Thymus (tissue), 11 donors: ENCODE results near the gene L3MBTL1. TPM values are rescaled to one million over a fixed set of nuclear protein-coding genes. Genes with fewer than 3 reads are reported as not detected.

Source experiments
- DNase-seq, 9 donors: peaks; one replicate each; pipeline ENCODE4 v3.0.0-alpha.2; 2013; ENCODE audit warnings: low spot score in 9 of 9, low read depth in 6 of 9, missing footprints in 1 of 9
- H3K27ac ChIP-seq, 2 donors: one replicate each; pipeline ENCODE4 v1.5.1; 2013; ENCODE audit warnings: control low read depth in 1 of 2, low read depth in 1 of 2, low read length in 1 of 2, mild to moderate bottlenecking in 1 of 2, moderate library complexity in 1 of 2
- H3K27me3 ChIP-seq, 2 donors: one replicate each; pipeline ENCODE4 v1.5.1; 2013; ENCODE audit warnings: low read length in 1 of 2; ENCODE audit not compliant: control insufficient read depth in 2 of 2, insufficient read depth in 1 of 2
- H3K36me3 ChIP-seq, 2 donors: one replicate each; pipeline ENCODE4 v1.5.1; 2013; ENCODE audit warnings: low read length in 1 of 2, mild to moderate bottlenecking in 1 of 2, moderate library complexity in 1 of 2; ENCODE audit not compliant: control insufficient read depth in 2 of 2, insufficient read depth in 2 of 2
- H3K4me1 ChIP-seq, 2 donors: one replicate each; pipeline ENCODE4 v1.5.1; 2013; ENCODE audit warnings: low read length in 2 of 2; ENCODE audit not compliant: control insufficient read depth in 2 of 2, insufficient read depth in 2 of 2
- H3K4me3 ChIP-seq, 2 donors: one replicate each; pipeline ENCODE4 v1.5.1; 2013; ENCODE audit warnings: low read length in 2 of 2, control low read depth in 1 of 2, mild to moderate bottlenecking in 1 of 2
- H3K9me3 ChIP-seq, 2 donors: one replicate each; pipeline ENCODE4 v1.5.1; 2013; ENCODE audit warnings: low read length in 1 of 2, mild to moderate bottlenecking in 1 of 2; ENCODE audit not compliant: control insufficient read depth in 2 of 2, insufficient read depth in 1 of 2
- WGBS: extraction: QIAGEN DNeasy Blood & Tissue Kit; methylation state at CpG from one replicate; pipeline ENCODE4 v1.1.7; 2013; 5-methylcytosine and 5-hydroxymethylcytosine counted together
- polyA plus RNA-seq: library from polyadenylated mRNA; stranded (reverse); fragments of 200-250 nt; gene quantifications from one replicate; pipeline ENCODE4 v1.2.3, GENCODE V29; 2013
- total RNA-seq: library from RNA; stranded (reverse); fragments of 120-200 nt; gene quantifications from one replicate; pipeline ENCODE4 v1.2.4, GENCODE V29; 2013
- donor health status: healthy.

The L3MBTL1 gene
- total and polyA plus RNA-seq, 2 donors = 3.7 to 13.5 TPM

- DNase-seq = no peak
These were observed 7.1 kb downstream of the L3MBTL1 start for GRCh38 chr20:43514648-43514999.

GRCh38 chr20:43515628-43516027, 8.1 kb downstream of the L3MBTL1 start:
- Histone ChIP-seq H3K27ac (no peak overlapping the region), H3K4me3 (no peak overlapping the region), H3K4me1 (peaks cover 0 to 4% of the 10 kb centered on the region in 2 donors), H3K36me3 (no peaks in the 10 kb centered on the region), H3K27me3 (peaks cover 0 to 3% of the 10 kb centered on the region in 2 donors), H3K9me3 (no peaks in the 10 kb centered on the region)
- DNase-seq = no peak
- WGBS = over 99% methylated on average over 2 of the region's 2 CpGs

More at GRCh38 chr20:43514648-43514999, 7.1 kb downstream of the L3MBTL1 start:
- 53% methylated on average over 27 of the region's 27 CpGs for WGBS
- Histone ChIP-seq H3K4me1 (peaks cover 0 to 4% of the 10 kb centered on the region in 2 donors), H3K36me3 (no peaks in the 10 kb centered on the region), H3K9me3 (no peaks in the 10 kb centered on the region), H3K27ac (peak overlapping the region in 1 of 2 donors; percentile 53), H3K27me3 (peaks cover 3% of the 10 kb centered on the region in 2 donors), H3K4me3 (peak overlapping the region; percentile 49 to 61)

- Histone ChIP-seq H3K27me3 (no peaks in the 10 kb centered on the region), H3K9me3 (no peaks in the 10 kb centered on the region), H3K4me3 (no peak overlapping the region), H3K4me1 (peaks cover 0 to 4% of the 10 kb centered on the region in 2 donors), H3K27ac (no peak overlapping the region), H3K36me3 (no peaks in the 10 kb centered on the region)
- 100% methylated on average over 1 of the region's 1 CpG for WGBS
- no peak for DNase-seq
These were observed 8.8 kb downstream of the L3MBTL1 start for GRCh38 chr20:43516251-43516824.

- DNase-seq = no peak
- Histone ChIP-seq H3K4me3 (no peak overlapping the region), H3K9me3 (no peaks in the 10 kb centered on the region), H3K27ac (no peak overlapping the region), H3K4me1 (peaks cover 0 to 2% of the 10 kb centered on the region in 2 donors), H3K27me3 (no peaks in the 10 kb centered on the region), H3K36me3 (no peaks in the 10 kb centered on the region)
- 100% methylated on average over 1 of the region's 1 CpG for WGBS
These were observed 12.7 kb downstream of the L3MBTL1 start for GRCh38 chr20:43520074-43520630.

GRCh38 chr20:43525021-43525420, 17.5 kb downstream of the L3MBTL1 start:
- H3K27me3 ChIP-seq = no peaks in the 10 kb centered on the region
- peaks cover 0 to 2% of the 10 kb centered on the region in 2 donors for H3K36me3 ChIP-seq
- H3K4me3 ChIP-seq = no peak overlapping the region
- H3K9me3 ChIP-seq = no peaks in the 10 kb centered on the region
- H3K4me1 ChIP-seq = no peaks in the 10 kb centered on the region
- WGBS = 87% methylated on average over 5 of the region's 5 CpGs
- no peak for DNase-seq
- no peak overlapping the region for H3K27ac ChIP-seq

- H3K27me3 ChIP-seq = no peaks in the 10 kb centered on the region
- no peaks in the 10 kb centered on the region for H3K9me3 ChIP-seq
- no peak overlapping the region for H3K27ac ChIP-seq
- 87% methylated on average over 8 of the region's 8 CpGs for WGBS
- no peaks in the 10 kb centered on the region for H3K4me1 ChIP-seq
- no peak for DNase-seq
- H3K36me3 ChIP-seq = peaks cover 0 to 4% of the 10 kb centered on the region in 2 donors
- H3K4me3 ChIP-seq = no peak overlapping the region
These were observed 20.9 kb downstream of the L3MBTL1 start for GRCh38 chr20:43528258-43528875.

GRCh38 chr20:43529051-43529450, 21.6 kb downstream of the L3MBTL1 start:
- H3K4me1 ChIP-seq = no peaks in the 10 kb centered on the region
- H3K27ac ChIP-seq = no peak overlapping the region
- no peak for DNase-seq
- H3K36me3 ChIP-seq = peaks cover 0 to 4% of the 10 kb centered on the region in 2 donors
- no peak overlapping the region for H3K4me3 ChIP-seq
- no peaks in the 10 kb centered on the region for H3K27me3 ChIP-seq
- H3K9me3 ChIP-seq = no peaks in the 10 kb centered on the region
- WGBS = 96% methylated on average over 5 of the region's 5 CpGs

GRCh38 chr20:43529457-43530153, 22.1 kb downstream of the L3MBTL1 start:
- WGBS = 94% methylated on average over 3 of the region's 3 CpGs

More at GRCh38 chr20:43529457-43530153, 22.1 kb downstream of the L3MBTL1 start:
- no peak for DNase-seq
- Histone ChIP-seq H3K4me3 (no peak overlapping the region), H3K9me3 (no peaks in the 10 kb centered on the region), H3K27ac (no peak overlapping the region), H3K4me1 (no peaks in the 10 kb centered on the region), H3K36me3 (peaks cover 0 to 4% of the 10 kb centered on the region in 2 donors), H3K27me3 (no peaks in the 10 kb centered on the region)
